ENCODE data around the gene PDE9A.

DNA sequence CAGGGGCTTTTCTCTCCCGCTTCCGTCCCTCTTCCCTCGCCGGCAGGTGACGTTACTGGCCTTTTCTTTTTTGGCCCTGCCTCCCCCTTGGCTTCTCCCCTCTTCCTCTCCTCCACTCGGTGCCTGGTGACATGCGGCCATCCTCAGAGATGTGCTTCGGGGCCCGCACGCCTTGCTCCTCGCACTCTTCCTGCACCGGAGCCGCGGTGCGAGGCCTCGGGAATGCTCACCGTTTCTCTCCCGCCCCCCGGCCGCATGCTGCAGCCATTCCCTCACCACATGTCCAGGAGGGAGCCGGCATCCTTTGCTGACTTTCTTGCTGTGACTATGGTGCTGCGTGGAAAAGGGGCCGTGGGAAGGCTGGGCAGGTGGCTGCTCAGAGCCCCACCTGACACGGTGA, 39.3 kb downstream of the PDE9A start:
- TF ChIP-seq, protein P1, sequence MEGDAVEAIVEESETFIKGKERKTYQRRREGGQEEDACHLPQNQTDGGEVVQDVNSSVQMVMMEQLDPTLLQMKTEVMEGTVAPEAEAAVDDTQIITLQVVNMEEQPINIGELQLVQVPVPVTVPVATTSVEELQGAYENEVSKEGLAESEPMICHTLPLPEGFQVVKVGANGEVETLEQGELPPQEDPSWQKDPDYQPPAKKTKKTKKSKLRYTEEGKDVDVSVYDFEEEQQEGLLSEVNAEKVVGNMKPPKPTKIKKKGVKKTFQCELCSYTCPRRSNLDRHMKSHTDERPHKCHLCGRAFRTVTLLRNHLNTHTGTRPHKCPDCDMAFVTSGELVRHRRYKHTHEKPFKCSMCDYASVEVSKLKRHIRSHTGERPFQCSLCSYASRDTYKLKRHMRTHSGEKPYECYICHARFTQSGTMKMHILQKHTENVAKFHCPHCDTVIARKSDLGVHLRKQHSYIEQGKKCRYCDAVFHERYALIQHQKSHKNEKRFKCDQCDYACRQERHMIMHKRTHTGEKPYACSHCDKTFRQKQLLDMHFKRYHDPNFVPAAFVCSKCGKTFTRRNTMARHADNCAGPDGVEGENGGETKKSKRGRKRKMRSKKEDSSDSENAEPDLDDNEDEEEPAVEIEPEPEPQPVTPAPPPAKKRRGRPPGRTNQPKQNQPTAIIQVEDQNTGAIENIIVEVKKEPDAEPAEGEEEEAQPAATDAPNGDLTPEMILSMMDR (IDR thresholded peaks at IDR 0.05): no peak
- no peak for TF ChIP-seq POLR2A (IDR thresholded peaks at IDR 0.05; ENCODE audit: low read depth)
- TF ChIP-seq POLR2AphosphoS5 (IDR thresholded peaks at IDR 0.05): no peak
- no peak for TF ChIP-seq EP300 (IDR thresholded peaks at IDR 0.05)

Measured in esophagus muscularis mucosa (tissue), 4 donors.